ENCODE measurements around the gene STRC. TPM values are rescaled to one million over a fixed set of nuclear protein-coding genes. Genes with fewer than 3 reads are reported as not detected.
"Not testable (repeated sequence)": the region's sequence is repeated elsewhere in the genome, so short reads cannot be mapped to it uniquely, and the experiment has no call there.

The STRC gene
- total RNA-seq (under 1 TPM in 3 of 4 donors, not detected in 1; under 0.01 to 0.71 (median 0.68) TPM), polyA plus RNA-seq (under 1 TPM in 1 of 3 donors, not detected in 2; 0.51 TPM)

- H3K27me3 ChIP-seq = peaks cover 0 to 14% (median 0%) of the 10 kb centered on the region in 3 donors
- H3K4me1 ChIP-seq; H3K9me3 ChIP-seq; DNase-seq; H3K36me3 ChIP-seq; H3K27ac ChIP-seq; intact Hi-C loops (cut with DNase I); H3K4me3 ChIP-seq: not testable (repeated sequence)
- no CpG with 5 or more reads among the region's 2 CpGs for WGBS, 2 donors
Observed at GRCh38 chr15:43618700-43619099, at the start of gene STRC. Gene STRC, minus strand, starts transcription at chr15:43618800. Its CDS starts 78 bp downstream, at chr15:43618722.

GRCh38 chr15:43666177-43666576 is 47.6 kb upstream of the STRC start:
- H3K4me1 ChIP-seq; H3K27me3 ChIP-seq; intact Hi-C loops (cut with DNase I); H3K36me3 ChIP-seq; H3K9me3 ChIP-seq; H3K4me3 ChIP-seq; DNase-seq; H3K27ac ChIP-seq: not testable (repeated sequence)
- WGBS, 2 donors = no CpG with 5 or more reads among the region's 1 CpG

- DNase-seq; H3K4me1 ChIP-seq; H3K27ac ChIP-seq; H3K36me3 ChIP-seq; H3K4me3 ChIP-seq; H3K27me3 ChIP-seq; intact Hi-C loops (cut with DNase I); H3K9me3 ChIP-seq: not testable (repeated sequence)
- no CpG with 5 or more reads among the region's 8 CpGs for WGBS, 2 donors
Observed at GRCh38 chr15:43663333-43663732, 44.7 kb upstream of the STRC start.

- H3K36me3 ChIP-seq; H3K9me3 ChIP-seq; DNase-seq; H3K27me3 ChIP-seq; intact Hi-C loops (cut with DNase I); H3K4me3 ChIP-seq; H3K27ac ChIP-seq; H3K4me1 ChIP-seq: not testable (repeated sequence)
- 97 to 100% methylated on average over 1 of the region's 2 CpGs for WGBS, 2 donors
Observed at GRCh38 chr15:43662293-43662692, 43.7 kb upstream of the STRC start.

- H3K27ac ChIP-seq; H3K4me1 ChIP-seq; H3K9me3 ChIP-seq; DNase-seq; intact Hi-C loops (cut with DNase I); H3K36me3 ChIP-seq; H3K27me3 ChIP-seq; H3K4me3 ChIP-seq: not testable (repeated sequence)
- 85 to 92% methylated on average over 5 to 7 of the region's 10 CpGs for WGBS, 2 donors
Observed at GRCh38 chr15:43659727-43660126, 41.1 kb upstream of the STRC start.

- H3K9me3 ChIP-seq; DNase-seq; H3K27me3 ChIP-seq; intact Hi-C loops (cut with DNase I); H3K4me3 ChIP-seq; H3K27ac ChIP-seq; H3K4me1 ChIP-seq: not testable (repeated sequence)
- H3K36me3 ChIP-seq = peaks cover 0 to 15% (median 0%) of the 10 kb centered on the region in 4 donors
- WGBS, 2 donors = 94 to 95% methylated on average over 16 of the region's 16 CpGs
Observed at GRCh38 chr15:43649430-43649926, 30.9 kb upstream of the STRC start.

GRCh38 chr15:43648649-43649429 is 30.2 kb upstream of the STRC start, which contains the start of gene CATSPER2:
Gene CATSPER2, minus strand, starts transcription at chr15:43648844. Its CDS starts 783 bp downstream, at chr15:43648061.
- no peak within 1 kb of the TSS for H3K27ac ChIP-seq
- peaks cover 0 to 15% (median 0%) of the 10 kb centered on the region in 4 donors for H3K36me3 ChIP-seq
- no peak for TF ChIP-seq POLR2AphosphoS5 (IDR thresholded peaks at IDR 0.05)
- no peak for TF ChIP-seq CTCF (IDR thresholded peaks at IDR 0.05)
- TF ChIP-seq EP300 (IDR thresholded peaks at IDR 0.05) = no peak
- no peak for TF ChIP-seq POLR2A (IDR thresholded peaks at IDR 0.05)
- intact Hi-C loops (cut with DNase I) = no loop called here
- H3K9me3 ChIP-seq = no peaks in the 10 kb centered on the region
- H3K27me3 ChIP-seq = no peaks in the 10 kb centered on the region
- no peak for DNase-seq
- no peaks in the 10 kb centered on the region for H3K4me1 ChIP-seq
- 90 to 96% methylated on average over 85 of the region's 85 CpGs for WGBS, 2 donors
- H3K4me3 ChIP-seq = no peak within 1 kb of the TSS

GRCh38 chr15:43638464-43639204 is 20.0 kb upstream of the STRC start:
- H3K4me1 ChIP-seq; H3K27ac ChIP-seq; H3K27me3 ChIP-seq; DNase-seq; H3K9me3 ChIP-seq; H3K4me3 ChIP-seq; intact Hi-C loops (cut with DNase I); H3K36me3 ChIP-seq: not testable (repeated sequence)
- WGBS, 2 donors = 84 to 90% methylated on average over 8 of the region's 8 CpGs

- H3K27ac ChIP-seq; H3K36me3 ChIP-seq; H3K27me3 ChIP-seq; DNase-seq; H3K9me3 ChIP-seq; H3K4me1 ChIP-seq; intact Hi-C loops (cut with DNase I); H3K4me3 ChIP-seq: not testable (repeated sequence)
Observed at GRCh38 chr15:43626937-43627336, 8.3 kb upstream of the STRC start.

All from sigmoid colon (tissue), 7 donors.